ENCODE data around the gene SDK1. TPM values are rescaled to one million over a fixed set of nuclear protein-coding genes. Genes with fewer than 3 reads are reported as not detected.

The SDK1 gene
- total RNA-seq, 4 donors from 2014 or later = 2.5 to 12.9 (median 6.1) TPM

GRCh38 chr7:4025694-4026615, 724.9 kb downstream of the SDK1 start:
- no peak for DNase-seq (ENCODE audit: low spot score in 2 of 2)
- TF ChIP-seq POLR2AphosphoS5 (IDR thresholded peaks at IDR 0.05) (no peak), POLR2A (IDR thresholded peaks at IDR 0.05) (no peak)
- TF ChIP-seq, protein P1, sequence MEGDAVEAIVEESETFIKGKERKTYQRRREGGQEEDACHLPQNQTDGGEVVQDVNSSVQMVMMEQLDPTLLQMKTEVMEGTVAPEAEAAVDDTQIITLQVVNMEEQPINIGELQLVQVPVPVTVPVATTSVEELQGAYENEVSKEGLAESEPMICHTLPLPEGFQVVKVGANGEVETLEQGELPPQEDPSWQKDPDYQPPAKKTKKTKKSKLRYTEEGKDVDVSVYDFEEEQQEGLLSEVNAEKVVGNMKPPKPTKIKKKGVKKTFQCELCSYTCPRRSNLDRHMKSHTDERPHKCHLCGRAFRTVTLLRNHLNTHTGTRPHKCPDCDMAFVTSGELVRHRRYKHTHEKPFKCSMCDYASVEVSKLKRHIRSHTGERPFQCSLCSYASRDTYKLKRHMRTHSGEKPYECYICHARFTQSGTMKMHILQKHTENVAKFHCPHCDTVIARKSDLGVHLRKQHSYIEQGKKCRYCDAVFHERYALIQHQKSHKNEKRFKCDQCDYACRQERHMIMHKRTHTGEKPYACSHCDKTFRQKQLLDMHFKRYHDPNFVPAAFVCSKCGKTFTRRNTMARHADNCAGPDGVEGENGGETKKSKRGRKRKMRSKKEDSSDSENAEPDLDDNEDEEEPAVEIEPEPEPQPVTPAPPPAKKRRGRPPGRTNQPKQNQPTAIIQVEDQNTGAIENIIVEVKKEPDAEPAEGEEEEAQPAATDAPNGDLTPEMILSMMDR (IDR thresholded peaks at IDR 0.05) = no peak
- Histone ChIP-seq H3K4me1 (no peaks in the 10 kb centered on the region), H3K27ac (no peak overlapping the region), H3K36me3 (no peaks in the 10 kb centered on the region), H3K9me3 (no peaks in the 10 kb centered on the region), H3K27me3 (no peaks in the 10 kb centered on the region), H3K4me3 (no peak overlapping the region)
- 82% methylated on average over 22 of the region's 26 CpGs for WGBS

DNA sequence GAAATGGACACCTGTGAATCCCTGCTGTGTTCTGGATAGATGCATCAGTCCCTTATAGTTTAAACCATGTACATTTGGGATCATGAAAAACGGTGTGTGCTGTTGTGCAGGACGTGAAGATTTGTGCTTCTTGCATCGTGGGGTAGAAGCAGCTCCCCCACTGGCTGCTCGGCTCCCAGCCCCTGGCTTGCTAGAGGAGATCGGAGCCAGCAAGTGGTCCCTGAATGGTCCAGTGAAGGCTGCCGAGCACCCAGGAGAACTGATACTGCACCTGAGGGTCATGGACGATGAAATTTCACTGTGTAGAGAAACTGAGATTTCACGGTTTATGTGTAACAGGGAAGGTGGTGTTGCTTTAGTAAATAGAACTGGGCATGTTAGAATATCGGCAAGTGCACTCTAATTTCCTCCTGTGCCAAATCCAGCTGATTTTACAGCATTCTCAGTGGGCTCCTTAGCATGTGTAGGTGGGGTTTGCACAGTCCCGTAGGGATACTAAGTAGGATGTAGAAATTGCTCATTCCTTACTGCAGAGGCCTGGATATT, 726.0 kb downstream of the SDK1 start:
- 95% methylated on average over 10 of the region's 10 CpGs for WGBS
- no peak overlapping the region for H3K4me3 ChIP-seq
- TF ChIP-seq EP300 (IDR thresholded peaks at IDR 0.05) (no peak), POLR2AphosphoS5 (IDR thresholded peaks at IDR 0.05) (no peak), POLR2A (IDR thresholded peaks at IDR 0.05) (no peak)
- TF ChIP-seq, protein P1 (IDR thresholded peaks at IDR 0.05) = no peak
- DNase-seq (ENCODE audit: low spot score in 2 of 2) = no peak
- H3K4me1 ChIP-seq = no peaks in the 10 kb centered on the region
- H3K27ac ChIP-seq = no peak overlapping the region
- no peaks in the 10 kb centered on the region for H3K36me3 ChIP-seq
- no peaks in the 10 kb centered on the region for H3K9me3 ChIP-seq
- no peaks in the 10 kb centered on the region for H3K27me3 ChIP-seq

GRCh38 chr7:4028221-4028620, 727.2 kb downstream of the SDK1 start:
- H3K9me3 ChIP-seq = no peaks in the 10 kb centered on the region
- TF ChIP-seq POLR2AphosphoS5 (IDR thresholded peaks at IDR 0.05) = no peak
- TF ChIP-seq, protein P1 (IDR thresholded peaks at IDR 0.05) = no peak
- no peak for TF ChIP-seq EP300 (IDR thresholded peaks at IDR 0.05)
- no peak for TF ChIP-seq POLR2A (IDR thresholded peaks at IDR 0.05)
- peak in 1 of 2 donors; percentile 23 for DNase-seq (ENCODE audit: low spot score in 2 of 2)
- H3K27me3 ChIP-seq = no peaks in the 10 kb centered on the region
- 75% methylated on average over 4 of the region's 4 CpGs for WGBS
- H3K4me1 ChIP-seq = no peaks in the 10 kb centered on the region
- no peak overlapping the region for H3K4me3 ChIP-seq
- no peak overlapping the region for H3K27ac ChIP-seq
- no peaks in the 10 kb centered on the region for H3K36me3 ChIP-seq

DNA sequence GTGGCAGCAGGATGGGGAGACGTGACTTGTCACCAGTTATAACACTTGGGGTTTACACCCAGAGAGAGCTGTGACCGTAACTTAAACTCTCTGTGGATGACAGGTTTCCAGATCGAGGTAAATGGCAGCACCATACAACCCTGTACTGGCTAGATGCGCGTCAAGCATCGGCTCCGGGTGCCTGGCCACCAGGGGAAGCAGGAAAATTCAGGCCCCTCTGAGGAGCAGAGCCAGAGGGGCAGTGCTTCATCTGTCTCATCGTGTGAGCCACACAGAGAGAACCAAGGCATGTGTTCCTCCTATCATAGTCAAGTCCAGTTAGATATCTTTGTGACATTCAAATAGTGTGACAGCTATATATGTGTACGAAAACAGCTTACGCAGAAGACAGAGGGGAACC, 728.9 kb downstream of the SDK1 start:
- DNase-seq (ENCODE audit: low spot score in 2 of 2) = no peak
- 92% methylated on average over 10 of the region's 10 CpGs for WGBS
- H3K27me3 ChIP-seq = no peaks in the 10 kb centered on the region
- H3K36me3 ChIP-seq = no peaks in the 10 kb centered on the region
- TF ChIP-seq EP300 (IDR thresholded peaks at IDR 0.05) (no peak), POLR2A (IDR thresholded peaks at IDR 0.05) (no peak), POLR2AphosphoS5 (IDR thresholded peaks at IDR 0.05) (no peak)
- TF ChIP-seq, protein P1 (IDR thresholded peaks at IDR 0.05) = no peak
- no peaks in the 10 kb centered on the region for H3K4me1 ChIP-seq
- no peaks in the 10 kb centered on the region for H3K9me3 ChIP-seq
- H3K27ac ChIP-seq = no peak overlapping the region
- no peak overlapping the region for H3K4me3 ChIP-seq

DNA sequence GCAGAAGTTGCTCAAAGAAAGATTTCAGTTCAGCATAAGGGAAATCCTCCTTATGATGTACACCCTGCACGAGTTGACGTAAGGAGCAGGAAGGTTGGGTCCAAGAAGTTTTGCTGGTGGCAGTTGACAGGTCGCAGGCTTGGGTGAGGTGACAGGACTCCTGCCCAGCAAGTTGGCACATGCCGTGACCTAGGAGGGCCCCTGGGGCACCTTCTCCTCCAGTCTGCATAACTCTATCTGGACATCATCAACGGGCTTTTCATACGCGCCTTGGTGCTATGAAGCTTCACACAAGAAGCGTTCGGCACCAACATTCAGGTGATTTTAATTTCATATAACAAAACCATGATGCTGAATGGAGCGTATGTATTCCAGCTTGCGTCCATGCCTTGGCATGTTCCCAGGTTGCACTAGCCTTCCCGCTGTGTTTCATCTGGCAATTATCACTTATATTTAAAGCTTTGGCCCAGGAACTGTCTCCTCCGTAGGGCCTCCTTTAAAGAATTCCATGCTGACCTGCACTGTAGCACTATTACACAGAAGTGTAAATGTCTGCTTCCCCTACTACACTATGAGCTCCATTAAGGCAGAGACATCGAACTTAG, 729.4 kb downstream of the SDK1 start:
- 85% methylated on average over 14 of the region's 14 CpGs for WGBS
- H3K4me1 ChIP-seq = no peaks in the 10 kb centered on the region
- TF ChIP-seq POLR2A (IDR thresholded peaks at IDR 0.05) = no peak
- TF ChIP-seq POLR2AphosphoS5 (IDR thresholded peaks at IDR 0.05) = no peak
- no peak for TF ChIP-seq EP300 (IDR thresholded peaks at IDR 0.05)
- TF ChIP-seq, protein P1 (IDR thresholded peaks at IDR 0.05) = no peak
- no peak overlapping the region for H3K4me3 ChIP-seq
- H3K27ac ChIP-seq = no peak overlapping the region
- no peak for DNase-seq (ENCODE audit: low spot score in 2 of 2)
- H3K36me3 ChIP-seq = no peaks in the 10 kb centered on the region
- H3K27me3 ChIP-seq = no peaks in the 10 kb centered on the region
- no peaks in the 10 kb centered on the region for H3K9me3 ChIP-seq
